Measurements from ENCODE around the gene APELA.
"Not testable (repeated sequence)": the region's sequence is repeated elsewhere in the genome, so short reads cannot be mapped to it uniquely, and the experiment has no call there.

APELA gene

GRCh38 chr4:164890691-164891090 is 13.7 kb downstream of the APELA start:
- Histone ChIP-seq H3K36me3 (ENCODE audit: control insufficient read depth, insufficient read depth, low read length) (no peaks in the 10 kb centered on the region), H3K4me1 (ENCODE audit: control insufficient read depth, insufficient read depth, low read length) (no peaks in the 10 kb centered on the region), H3K9ac (ENCODE audit: low read length) (no peak overlapping the region), H3K4me3 (ENCODE audit: low read length) (no peak overlapping the region), H3K27ac (ENCODE audit: low read depth, low read length) (no peak overlapping the region), H3K27me3 (ENCODE audit: control insufficient read depth, insufficient read depth, low read length) (no peaks in the 10 kb centered on the region)

- Histone ChIP-seq H3K36me3 (ENCODE audit: control insufficient read depth, insufficient read depth, low read length) (no peaks in the 10 kb centered on the region), H3K9ac (ENCODE audit: low read length) (no peak overlapping the region), H3K27me3 (ENCODE audit: control insufficient read depth, insufficient read depth, low read length) (no peaks in the 10 kb centered on the region), H3K4me1 (ENCODE audit: control insufficient read depth, insufficient read depth, low read length) (no peaks in the 10 kb centered on the region), H3K4me3 (ENCODE audit: low read length) (no peak overlapping the region), H3K27ac (ENCODE audit: low read depth, low read length) (no peak overlapping the region)
Measured at GRCh38 chr4:164892018-164892417, 15.0 kb downstream of the APELA start.

- no peak overlapping the region for H3K27ac ChIP-seq (ENCODE audit: low read depth, low read length)
Measured at GRCh38 chr4:164894702-164895101, 17.7 kb downstream of the APELA start.

GRCh38 chr4:164902608-164903007 is 25.6 kb downstream of the APELA start:
- Histone ChIP-seq H3K4me1 (ENCODE audit: control insufficient read depth, insufficient read depth, low read length) (no peaks in the 10 kb centered on the region), H3K27me3 (ENCODE audit: control insufficient read depth, insufficient read depth, low read length) (no peaks in the 10 kb centered on the region), H3K4me3 (ENCODE audit: low read length) (no peak overlapping the region), H3K27ac (ENCODE audit: low read depth, low read length) (no peak overlapping the region), H3K36me3 (ENCODE audit: control insufficient read depth, insufficient read depth, low read length) (no peaks in the 10 kb centered on the region), H3K9ac (ENCODE audit: low read length) (no peak overlapping the region)

More at GRCh38 chr4:164894702-164895101, 17.7 kb downstream of the APELA start:
- H3K27me3 ChIP-seq (ENCODE audit: control insufficient read depth, insufficient read depth, low read length), result no peaks in the 10 kb centered on the region
- H3K4me3 ChIP-seq (ENCODE audit: low read length), result no peak overlapping the region
- H3K9ac ChIP-seq (ENCODE audit: low read length), result no peak overlapping the region
- no peaks in the 10 kb centered on the region for H3K4me1 ChIP-seq (ENCODE audit: control insufficient read depth, insufficient read depth, low read length)
- no peaks in the 10 kb centered on the region for H3K36me3 ChIP-seq (ENCODE audit: control insufficient read depth, insufficient read depth, low read length)

GRCh38 chr4:164904336-164904735 is 27.4 kb downstream of the APELA start:
- Histone ChIP-seq H3K27me3 (ENCODE audit: control insufficient read depth, insufficient read depth, low read length) (no peaks in the 10 kb centered on the region), H3K9ac (ENCODE audit: low read length) (no peak overlapping the region), H3K36me3 (ENCODE audit: control insufficient read depth, insufficient read depth, low read length) (no peaks in the 10 kb centered on the region), H3K4me1 (ENCODE audit: control insufficient read depth, insufficient read depth, low read length) (no peaks in the 10 kb centered on the region), H3K4me3 (ENCODE audit: low read length) (no peak overlapping the region), H3K27ac (ENCODE audit: low read depth, low read length) (no peak overlapping the region)

- H3K36me3 ChIP-seq (ENCODE audit: control insufficient read depth, insufficient read depth, low read length), result no peaks in the 10 kb centered on the region
- no peak overlapping the region for H3K9ac ChIP-seq (ENCODE audit: low read length)
- H3K27ac ChIP-seq (ENCODE audit: low read depth, low read length), result no peak overlapping the region
- H3K4me1 ChIP-seq (ENCODE audit: control insufficient read depth, insufficient read depth, low read length), result no peaks in the 10 kb centered on the region
- H3K4me3 ChIP-seq (ENCODE audit: low read length), result no peak overlapping the region
- H3K27me3 ChIP-seq (ENCODE audit: control insufficient read depth, insufficient read depth, low read length), result no peaks in the 10 kb centered on the region
Measured at GRCh38 chr4:164904941-164905340, 28.0 kb downstream of the APELA start.

- Histone ChIP-seq H3K4me3 (ENCODE audit: low read length) (no peak overlapping the region), H3K9ac (ENCODE audit: low read length) (no peak overlapping the region), H3K27ac (ENCODE audit: low read depth, low read length) (no peak overlapping the region), H3K36me3 (ENCODE audit: control insufficient read depth, insufficient read depth, low read length) (no peaks in the 10 kb centered on the region), H3K4me1 (ENCODE audit: control insufficient read depth, insufficient read depth, low read length) (no peaks in the 10 kb centered on the region), H3K27me3 (ENCODE audit: control insufficient read depth, insufficient read depth, low read length) (no peaks in the 10 kb centered on the region)
Measured at GRCh38 chr4:164906368-164906767, 29.4 kb downstream of the APELA start.

- not testable (repeated sequence) for H3K27ac ChIP-seq (ENCODE audit: low read depth, low read length); H3K9ac ChIP-seq (ENCODE audit: low read length); H3K4me3 ChIP-seq (ENCODE audit: low read length); H3K4me1 ChIP-seq (ENCODE audit: control insufficient read depth, insufficient read depth, low read length); H3K27me3 ChIP-seq (ENCODE audit: control insufficient read depth, insufficient read depth, low read length); H3K36me3 ChIP-seq (ENCODE audit: control insufficient read depth, insufficient read depth, low read length)
Measured at GRCh38 chr4:164913506-164913905, 36.5 kb downstream of the APELA start.

- no peaks in the 10 kb centered on the region for H3K36me3 ChIP-seq (ENCODE audit: control insufficient read depth, insufficient read depth, low read length)
- H3K27ac ChIP-seq (ENCODE audit: low read depth, low read length), result no peak overlapping the region
- no peak overlapping the region for H3K4me3 ChIP-seq (ENCODE audit: low read length)
- H3K27me3 ChIP-seq (ENCODE audit: control insufficient read depth, insufficient read depth, low read length), result no peaks in the 10 kb centered on the region
- no peak overlapping the region for H3K9ac ChIP-seq (ENCODE audit: low read length)
- no peaks in the 10 kb centered on the region for H3K4me1 ChIP-seq (ENCODE audit: control insufficient read depth, insufficient read depth, low read length)
Measured at GRCh38 chr4:164918956-164919355, 42.0 kb downstream of the APELA start.

GRCh38 chr4:164924670-164925238 is 47.8 kb downstream of the APELA start:
- Histone ChIP-seq H3K36me3 (ENCODE audit: control insufficient read depth, insufficient read depth, low read length) (no peaks in the 10 kb centered on the region), H3K4me3 (ENCODE audit: low read length) (no peak overlapping the region), H3K27ac (ENCODE audit: low read depth, low read length) (no peak overlapping the region), H3K4me1 (ENCODE audit: control insufficient read depth, insufficient read depth, low read length) (no peaks in the 10 kb centered on the region), H3K27me3 (ENCODE audit: control insufficient read depth, insufficient read depth, low read length) (no peaks in the 10 kb centered on the region), H3K9ac (ENCODE audit: low read length) (no peak overlapping the region)

GRCh38 chr4:164926301-164926700 is 49.3 kb downstream of the APELA start:
- no peak overlapping the region for H3K27ac ChIP-seq (ENCODE audit: low read depth, low read length)
- no peak overlapping the region for H3K4me3 ChIP-seq (ENCODE audit: low read length)

GRCh38 chr4:164927101-164927500 is 50.1 kb downstream of the APELA start:
- H3K27me3 ChIP-seq (ENCODE audit: control insufficient read depth, insufficient read depth, low read length); H3K4me3 ChIP-seq (ENCODE audit: low read length); H3K4me1 ChIP-seq (ENCODE audit: control insufficient read depth, insufficient read depth, low read length); H3K36me3 ChIP-seq (ENCODE audit: control insufficient read depth, insufficient read depth, low read length); H3K9ac ChIP-seq (ENCODE audit: low read length); H3K27ac ChIP-seq (ENCODE audit: low read depth, low read length): not testable (repeated sequence)

More at GRCh38 chr4:164926301-164926700, 49.3 kb downstream of the APELA start:
- Histone ChIP-seq H3K36me3 (ENCODE audit: control insufficient read depth, insufficient read depth, low read length) (no peaks in the 10 kb centered on the region), H3K4me1 (ENCODE audit: control insufficient read depth, insufficient read depth, low read length) (no peaks in the 10 kb centered on the region), H3K9ac (ENCODE audit: low read length) (no peak overlapping the region), H3K27me3 (ENCODE audit: control insufficient read depth, insufficient read depth, low read length) (no peaks in the 10 kb centered on the region)

- Histone ChIP-seq H3K9ac (ENCODE audit: low read length) (no peak overlapping the region), H3K27me3 (ENCODE audit: control insufficient read depth, insufficient read depth, low read length) (no peaks in the 10 kb centered on the region), H3K36me3 (ENCODE audit: control insufficient read depth, insufficient read depth, low read length) (no peaks in the 10 kb centered on the region), H3K27ac (ENCODE audit: low read depth, low read length) (no peak overlapping the region), H3K4me3 (ENCODE audit: low read length) (no peak overlapping the region), H3K4me1 (ENCODE audit: control insufficient read depth, insufficient read depth, low read length) (no peaks in the 10 kb centered on the region)
Measured at GRCh38 chr4:164930647-164931046, 53.7 kb downstream of the APELA start.

Data from rectal smooth muscle tissue (tissue), 1 donor.